H1 (cell line): ENCODE data around the gene SVEP1. TPM values are rescaled to one million over a fixed set of nuclear protein-coding genes. Genes with fewer than 3 reads are reported as not detected.

Experiments used
- CTCF ChIA-PET: fragments of 300-600 bp; sonication (Branson Sonifier 250); formaldehyde crosslinking; loops from one replicate; lab custom pipeline; 2021; ENCODE audit not compliant: partially characterized antibody; lab: Charles Lee
- POLR2A ChIA-PET: fragments of 300-600 bp; sonication (Branson Sonifier 250); formaldehyde crosslinking; loops from one replicate; lab custom pipeline; 2021; ENCODE audit warnings: inconsistent platforms; ENCODE audit not compliant: partially characterized antibody; lab: Charles Lee
- DNase-seq, 2 experiments: peaks; one replicate each; pipeline versions ENCODE4 v3.0.0 to v3.0.0-alpha.2; 2010 to 2022; ENCODE audit warnings: low spot score in 2 of 2, low read depth in 1 of 2, mixed read lengths in 1 of 2
- FAIRE-seq: peaks from 2 replicates; lab custom pipeline; 2011; peaks lifted over from hg19 to GRCh38; lab: Jason Lieb, UNC
- H2AFZ ChIP-seq: 2 replicates; pipeline ENCODE4 v1.8.1; 2012; ENCODE audit warnings: low read length, inconsistent platforms
- H2AK5ac ChIP-seq: 2 replicates; pipeline ENCODE4 v1.6.1; 2013; ENCODE audit warnings: low read depth, low read length
- H2BK120ac ChIP-seq: replicated peaks from 2 replicates; pipeline ENCODE3; 2013; ENCODE audit warnings: low read depth, low read length, inconsistent platforms
- H2BK12ac ChIP-seq: 2 replicates; pipeline ENCODE4 v1.6.1; 2013; ENCODE audit warnings: low read depth, low read length
- H2BK15ac ChIP-seq: 2 replicates; pipeline ENCODE4 v1.6.1; 2013; ENCODE audit warnings: low read length
- H2BK20ac ChIP-seq: 2 replicates; pipeline ENCODE4 v1.6.1; 2013; ENCODE audit warnings: low read length
- H2BK5ac ChIP-seq: 2 replicates; pipeline ENCODE4 v1.6.1; 2013; ENCODE audit warnings: low read depth, low read length
- H3K14ac ChIP-seq: 2 replicates; pipeline ENCODE4 v1.6.1; 2013; ENCODE audit warnings: inconsistent platforms; ENCODE audit not compliant: insufficient read length
- H3K18ac ChIP-seq: 2 replicates; pipeline ENCODE4 v1.6.1; 2013; ENCODE audit warnings: low read length; ENCODE audit errors: extremely low read depth
- H3K23ac ChIP-seq: 2 replicates; pipeline ENCODE4 v1.6.1; 2013; ENCODE audit warnings: inconsistent platforms; ENCODE audit not compliant: insufficient read length
- H3K23me2 ChIP-seq: 2 replicates; pipeline ENCODE4 v1.6.1; 2013; ENCODE audit warnings: low read depth, low read length
- H3K27ac ChIP-seq: 2 replicates; pipeline ENCODE4 v1.6.1; 2011; ENCODE audit warnings: low read depth, low read length, inconsistent platforms
- H3K27me3 ChIP-seq, 4 experiments: replicated peaks in 1 of 4; 1 replicate in 1 of 4; 2 replicates in 3 of 4; pipeline versions ENCODE4 v1.6.1 to v1.8.1; 2011 to 2013; ENCODE audit warnings: low read length in 3 of 4, mild to moderate bottlenecking in 3 of 4, inconsistent platforms in 2 of 4, mixed read lengths in 2 of 4, moderate library complexity in 1 of 4; ENCODE audit not compliant: control insufficient read depth in 3 of 4, insufficient read depth in 3 of 4; ENCODE audit errors: extremely low read depth in 1 of 4
- H3K36me3 ChIP-seq, 4 experiments: 2 replicates each; pipeline versions ENCODE4 v1.6.1 to v1.8.1; 2011 to 2013; ENCODE audit warnings: mild to moderate bottlenecking in 4 of 4, low read length in 3 of 4, moderate library complexity in 2 of 4, control low read depth in 1 of 4, inconsistent platforms in 1 of 4; ENCODE audit not compliant: insufficient read depth in 4 of 4, control insufficient read depth in 2 of 4
- H3K4ac ChIP-seq: replicated peaks from 2 replicates; pipeline ENCODE3; 2013; ENCODE audit warnings: low read length, low read depth, mixed read lengths, inconsistent platforms; ENCODE audit not compliant: insufficient read length
- H3K4me1 ChIP-seq, 4 experiments: replicated peaks in 1 of 4; 1 replicate in 1 of 4; 2 replicates in 3 of 4; pipeline versions ENCODE4 v1.6.1 to v1.8.1; 2011 to 2013; ENCODE audit warnings: low read length in 3 of 4, inconsistent platforms in 2 of 4, mixed read lengths in 1 of 4; ENCODE audit not compliant: insufficient read depth in 4 of 4, control insufficient read depth in 3 of 4
- H3K4me2 ChIP-seq, 2 experiments: 2 replicates each; pipeline versions ENCODE4 v1.6.1 to v1.8.1; 2011 to 2013; ENCODE audit warnings: low read depth in 2 of 2, low read length in 2 of 2, control low read depth in 1 of 2, inconsistent platforms in 1 of 2, mild to moderate bottlenecking in 1 of 2; ENCODE audit not compliant: insufficient read depth in 1 of 2
- H3K4me3 ChIP-seq, 4 experiments: fragments of 200-600, 300-600 bp in 1 of 4; sonication (generic), shearing (Covaris generic), sonication (Bioruptor Twin) in 1 of 4; 2 replicates each; pipeline versions ENCODE4 v1.5.1 to v1.8.1; 2011 to 2016; ENCODE audit warnings: low read length in 4 of 4, low read depth in 3 of 4, control low read depth in 2 of 4, inconsistent platforms in 2 of 4, mild to moderate bottlenecking in 2 of 4, mixed read lengths in 1 of 4, moderate library complexity in 1 of 4; ENCODE audit not compliant: insufficient read depth in 2 of 4; ENCODE audit errors: extremely low read depth in 1 of 4
- H3K56ac ChIP-seq: replicated peaks from 2 replicates; pipeline ENCODE3; 2013; ENCODE audit warnings: low read depth, mild to moderate bottlenecking, mixed read lengths, low read length, inconsistent platforms; ENCODE audit not compliant: insufficient read length
- H3K79me1 ChIP-seq: 2 replicates; pipeline ENCODE4 v1.6.1; 2013; ENCODE audit warnings: low read depth, low read length, control low read depth
- H3K79me2 ChIP-seq, 2 experiments: 2 replicates each; pipeline versions ENCODE4 v1.6.1 to v1.8.1; 2012 to 2013; ENCODE audit warnings: low read length in 2 of 2, mild to moderate bottlenecking in 2 of 2, inconsistent platforms in 1 of 2; ENCODE audit not compliant: insufficient read depth in 2 of 2, control insufficient read depth in 1 of 2
- H3K9ac ChIP-seq, 4 experiments: replicated peaks in 1 of 4; 1 replicate in 1 of 4; 2 replicates in 3 of 4; pipeline versions ENCODE4 v1.6.1 to v1.8.1; 2011 to 2013; ENCODE audit warnings: low read depth in 3 of 4, low read length in 3 of 4, control low read depth in 2 of 4, mild to moderate bottlenecking in 2 of 4, moderate library complexity in 2 of 4, inconsistent platforms in 1 of 4; ENCODE audit errors: extremely low read depth in 1 of 4
- H3K9me3 ChIP-seq, 2 experiments: 2 replicates each; pipeline versions ENCODE4 v1.6.1 to v1.8.1; 2012 to 2013; ENCODE audit warnings: mild to moderate bottlenecking in 2 of 2, moderate library complexity in 2 of 2, control low read depth in 1 of 2, inconsistent platforms in 1 of 2, low read depth in 1 of 2, low read length in 1 of 2, mixed read lengths in 1 of 2; ENCODE audit not compliant: insufficient read depth in 2 of 2
- H4K20me1 ChIP-seq, 2 experiments: replicated peaks in 1 of 2; 2 replicates each; pipeline versions ENCODE3 to v1.8.1; 2011 to 2013; ENCODE audit warnings: inconsistent platforms in 2 of 2, low read length in 2 of 2, mild to moderate bottlenecking in 1 of 2; ENCODE audit not compliant: insufficient read depth in 2 of 2, control insufficient read depth in 1 of 2
- H4K5ac ChIP-seq: 2 replicates; pipeline ENCODE4 v1.6.1; 2013; ENCODE audit warnings: low read length, low read depth, mixed read lengths, inconsistent platforms; ENCODE audit not compliant: insufficient read length
- H4K8ac ChIP-seq: 2 replicates; pipeline ENCODE4 v1.8.0; 2013; ENCODE audit warnings: mild to moderate bottlenecking, moderate library complexity, low read length, inconsistent platforms; ENCODE audit not compliant: insufficient read depth; ENCODE audit errors: extremely low read depth
- H4K91ac ChIP-seq: replicated peaks from 2 replicates; pipeline ENCODE3; 2013; ENCODE audit warnings: low read length, mixed read lengths, inconsistent platforms; ENCODE audit not compliant: insufficient read length
- BACH1 ChIP-seq: IDR thresholded peaks from 2 replicates; pipeline ENCODE4 v1.6.1; 2012; ENCODE audit warnings: low read length, improper control_type of control experiment
- BRCA1 ChIP-seq: IDR thresholded peaks from 2 replicates; pipeline ENCODE4 v1.6.1; 2012; ENCODE audit warnings: low read depth, low read length, improper control_type of control experiment
- MAFK ChIP-seq: IDR thresholded peaks from 2 replicates; pipeline ENCODE4 v1.6.1; 2012; ENCODE audit warnings: low read depth, mild to moderate bottlenecking, improper control_type of control experiment, low read length
- SRF ChIP-seq: IDR thresholded peaks from 2 replicates; pipeline ENCODE4 v1.6.1; 2011; ENCODE audit warnings: mild to moderate bottlenecking, low read depth, low read length, moderate library complexity
- TAF7 ChIP-seq: optimal IDR thresholded peaks from 2 replicates; pipeline ENCODE3; 2011; ENCODE audit warnings: low read depth, mild to moderate bottlenecking, inconsistent platforms, low read length, moderate library complexity, borderline replicate concordance
- ZNF274 ChIP-seq: IDR thresholded peaks from 2 replicates; pipeline ENCODE4 v1.7.0; 2012; ENCODE audit warnings: low read length, borderline replicate concordance; ENCODE audit errors: extremely low read depth
- WGBS, 2 experiments: shearing (Covaris generic) in 1 of 2; methylation state at CpG; one replicate each; pipeline versions ENCODE4 v1.1.6 to v1.1.7; 2013 to 2015; ENCODE audit warnings: low lambda C conversion rate in 2 of 2, mixed read lengths in 2 of 2, inconsistent platforms in 1 of 2, low coverage in 1 of 2, missing lambda C conversion rate in 1 of 2; ENCODE audit not compliant: insufficient replicate concordance in 2 of 2, insufficient coverage in 1 of 2, insufficient read length in 1 of 2; ENCODE audit errors: extremely low coverage in 1 of 2, missing lambda C conversion rate in 1 of 2; 5-methylcytosine and 5-hydroxymethylcytosine counted together
- polyA plus RNA-seq, 7 experiments: library from polyadenylated mRNA; depleted of rRNA in 3 of 7; stranded (reverse) in 5 of 7; unstranded in 2 of 7; fragments of >200 nt in 5 of 7; fragments of 200-250 nt in 2 of 7; gene quantifications; 1 replicate in 5 of 7; 2 replicates in 1 of 7; 4 replicates in 1 of 7; pipeline versions ENCODE4 v1.2.1 to v1.2.3, GENCODE V29; 2011 to 2013; ENCODE audit warnings: missing spikeins in 2 of 7, mixed read lengths in 2 of 7
- total RNA-seq: library from RNA; stranded (reverse); fragmentation: NEBNext Ultra II Directional; extraction: Animal tissue kit (Norgen Biotek cat#: 25700); gene quantifications from 2 replicates; pipeline ENCODE4 v1.2.1, GENCODE V29; 2021

The SVEP1 gene
- total and polyA plus RNA-seq, 2 of the 8 experiments (the other 6 are each of a cell fraction or from before 2014, with no cell fraction given), result 0.11 to 0.37 TPM

GRCh38 chr9:110370315-110370714 is 209.2 kb downstream of the SVEP1 start:
- no peaks in the 10 kb centered on the region for H3K36me3 ChIP-seq
- no peak overlapping the region for H3K4me3 ChIP-seq
- FAIRE-seq, result no peak
- no peak overlapping the region for H4K5ac ChIP-seq
- CTCF ChIA-PET, result no interaction called here
- H3K27me3 ChIP-seq, result no peaks in the 10 kb centered on the region
- no peak for TF ChIP-seq SRF
- no peak for TF ChIP-seq ZNF274
- no peak for TF ChIP-seq TAF7
- TF ChIP-seq BRCA1, result no peak
- no peak for TF ChIP-seq MAFK
- no peak for TF ChIP-seq BACH1
- H3K23me2 ChIP-seq, result no peaks in the 10 kb centered on the region
- no peak for DNase-seq
- H2BK15ac ChIP-seq, result no peak overlapping the region
- no peak overlapping the region for H2BK120ac ChIP-seq
- no peak overlapping the region for H3K14ac ChIP-seq
- no peak overlapping the region for H2BK12ac ChIP-seq
- H2AK5ac ChIP-seq, result no peak overlapping the region
- H3K27ac ChIP-seq, result no peak overlapping the region
- no peak overlapping the region for H3K4ac ChIP-seq
- H3K23ac ChIP-seq, result no peak overlapping the region
- 90% methylated on average over 3 of the region's 3 CpGs; no CpG with 5 or more reads in 1 of the 2 experiments for WGBS, 2 experiments
- no peak overlapping the region for H4K91ac ChIP-seq
- H3K4me2 ChIP-seq, result no peak overlapping the region
- no peaks in the 10 kb centered on the region for H3K79me2 ChIP-seq
- H3K9me3 ChIP-seq, result no peaks in the 10 kb centered on the region
- no peak overlapping the region for H3K9ac ChIP-seq
- no peak overlapping the region for H3K56ac ChIP-seq
- no peaks in the 10 kb centered on the region for H3K4me1 ChIP-seq
- no peak overlapping the region for H3K18ac ChIP-seq
- POLR2A ChIA-PET, result no interaction called here
- no peaks in the 10 kb centered on the region for H3K79me1 ChIP-seq
- no peak overlapping the region for H2BK20ac ChIP-seq
- H2AFZ ChIP-seq, result no peak overlapping the region
- H2BK5ac ChIP-seq, result no peak overlapping the region
- no peak overlapping the region for H4K8ac ChIP-seq
- no peaks in the 10 kb centered on the region for H4K20me1 ChIP-seq
